ENCODE measurements around the gene HELZ2.
"Not testable (repeated sequence)": the region's sequence is repeated elsewhere in the genome, so short reads cannot be mapped to it uniquely, and the experiment has no call there.

The HELZ2 gene

DNA sequence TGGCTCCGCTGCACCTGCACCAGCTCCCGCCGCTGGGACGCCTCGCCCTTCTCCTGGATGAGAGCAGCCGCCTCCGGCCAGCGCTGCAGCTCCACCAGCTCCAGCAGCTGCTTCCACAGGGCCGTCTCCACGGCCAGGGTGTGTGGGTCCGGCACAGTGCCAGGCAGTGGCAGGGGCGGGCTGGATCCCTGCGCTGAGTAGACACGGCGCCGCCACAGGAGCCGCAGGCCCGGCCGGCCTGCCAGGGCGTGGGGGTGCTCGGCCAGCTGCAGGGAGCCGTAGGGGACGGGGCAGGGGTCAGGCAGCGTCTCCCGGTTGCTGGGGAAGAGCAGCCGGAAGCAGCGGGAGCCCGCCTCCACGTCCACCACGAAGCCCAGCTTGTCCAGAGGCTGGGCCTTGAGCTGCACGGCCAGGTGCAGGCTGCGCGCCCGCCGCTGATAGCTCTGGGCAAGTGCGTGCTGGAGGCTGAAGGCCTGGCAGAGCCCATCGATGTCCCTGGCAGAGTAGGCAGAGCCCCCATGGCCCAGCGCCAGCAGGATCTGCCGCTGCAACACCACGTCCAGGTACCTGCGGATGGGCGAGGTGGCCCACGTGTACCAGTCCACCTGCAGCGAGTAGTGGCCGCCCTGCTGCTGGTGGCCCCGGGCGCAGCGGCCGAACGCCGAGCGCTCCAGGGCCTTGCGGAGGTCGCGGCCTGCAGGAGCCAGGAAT is 10.7 kb downstream of the HELZ2 start:
- DNase-seq, result no peak

DNA sequence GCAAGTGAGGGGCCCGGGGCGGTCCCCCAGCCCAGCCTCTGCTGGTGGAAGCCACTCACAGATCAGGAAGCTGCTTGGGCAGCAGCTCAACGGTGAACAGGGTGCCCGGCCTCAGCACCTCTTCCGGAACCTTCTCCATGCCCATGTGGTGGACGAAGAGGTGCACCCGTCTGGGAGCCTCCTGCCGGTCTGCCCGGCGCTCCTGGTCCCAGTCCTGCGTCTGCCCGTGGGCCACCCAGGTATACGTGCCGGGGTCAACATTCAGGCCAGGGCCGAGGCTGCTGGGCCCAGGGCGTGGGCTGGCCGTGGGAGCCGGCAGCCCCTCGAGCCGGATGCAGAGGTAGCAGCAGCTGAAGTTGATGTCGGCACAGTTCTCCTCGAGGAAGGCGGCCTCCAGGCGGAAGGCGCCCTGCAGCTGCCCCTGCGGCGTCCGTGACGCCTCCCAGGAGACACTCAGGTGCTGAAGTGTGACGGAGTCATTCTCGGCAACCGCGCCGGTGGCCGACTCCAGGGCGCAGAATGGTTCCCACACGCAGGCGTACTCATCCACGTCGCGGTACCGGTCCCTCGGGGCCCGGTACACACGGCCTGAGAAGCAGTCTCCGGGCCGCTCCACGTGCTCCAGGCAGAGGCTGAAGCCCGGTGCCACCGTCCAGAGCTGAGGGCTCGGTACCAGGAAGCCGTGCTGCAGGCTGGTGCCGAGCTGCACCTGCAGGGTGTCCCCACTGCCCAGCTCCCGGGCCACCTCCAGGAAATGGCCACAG is 11.4 kb downstream of the HELZ2 start:
- no peak for DNase-seq

DNA sequence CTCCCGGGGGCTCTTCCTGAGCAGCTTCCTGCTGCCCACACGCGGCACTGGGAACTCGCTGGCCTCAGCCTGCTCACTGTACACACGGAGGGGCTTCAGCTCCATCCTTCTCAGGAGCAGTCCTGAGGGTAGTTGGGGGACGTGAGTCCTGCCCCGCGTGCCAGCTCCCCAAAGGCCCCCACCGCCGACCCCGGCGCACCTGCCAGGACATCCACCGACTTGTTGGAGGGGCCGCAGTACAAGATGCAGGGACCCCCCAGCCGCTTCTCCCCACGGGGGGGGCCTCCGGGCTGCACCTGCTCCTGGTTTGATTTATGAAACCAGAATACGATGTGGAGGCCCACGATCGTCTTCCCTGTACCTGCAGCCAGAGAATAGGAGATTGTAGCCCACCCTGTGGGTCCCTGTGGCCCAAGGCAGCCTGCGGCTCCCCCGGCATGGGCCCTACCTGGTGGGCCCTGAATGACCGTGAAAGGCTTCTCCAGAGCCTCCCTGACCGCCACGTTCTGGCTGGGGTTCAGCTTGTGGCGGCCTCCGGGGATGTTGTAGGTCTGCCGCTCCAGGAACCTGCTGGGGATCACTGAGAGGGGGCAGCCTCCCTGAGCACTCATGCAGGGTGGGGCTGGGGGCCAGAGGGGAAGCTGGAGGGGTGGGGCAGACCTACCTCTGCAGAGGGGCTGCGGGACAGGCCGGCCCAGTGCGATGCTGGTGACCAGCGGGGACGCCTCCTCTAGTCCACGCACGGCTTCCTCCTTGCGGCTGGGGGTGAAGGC is 12.2 kb downstream of the HELZ2 start:
- no peak for DNase-seq

DNA sequence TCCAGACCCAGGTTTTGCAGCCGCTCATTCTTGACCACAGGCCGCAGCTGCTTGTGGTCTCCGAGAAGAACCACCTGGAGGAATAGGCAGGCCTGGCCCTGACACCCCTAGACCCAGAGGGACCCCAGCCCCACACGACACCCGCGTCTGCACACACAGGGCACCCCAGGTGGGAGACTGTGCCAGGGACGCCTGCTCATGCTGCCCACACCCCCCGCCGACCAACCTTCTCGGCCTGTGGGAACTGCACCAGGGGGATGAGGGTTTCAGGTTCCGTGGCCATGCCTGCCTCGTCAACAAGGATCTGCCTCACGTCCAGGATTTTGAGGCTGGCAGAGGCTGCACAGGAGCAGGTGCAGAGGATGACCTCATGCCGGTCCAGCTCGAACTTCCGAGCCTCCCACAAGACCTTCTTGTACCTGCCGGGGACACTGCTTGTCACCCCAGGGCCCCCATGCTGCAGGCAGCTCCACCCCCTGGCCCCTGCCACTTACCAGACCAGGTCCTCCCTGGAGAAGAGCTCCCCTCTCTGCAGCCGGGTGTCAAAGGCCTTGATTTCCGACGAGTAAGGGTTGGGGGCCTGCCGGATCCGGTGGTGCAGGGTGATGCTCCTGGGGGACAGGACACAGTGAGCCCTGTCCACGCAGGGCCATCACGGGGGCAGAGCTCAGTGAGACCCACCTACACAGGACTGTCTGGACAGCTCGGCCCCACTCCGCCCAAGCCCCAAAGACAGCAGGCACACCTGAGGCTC is 13.0 kb downstream of the HELZ2 start:
- DNase-seq, result no peak

GRCh38 chr20:63560333-63560805 is 13.7 kb downstream of the HELZ2 start:
- DNase-seq, result no peak

DNA sequence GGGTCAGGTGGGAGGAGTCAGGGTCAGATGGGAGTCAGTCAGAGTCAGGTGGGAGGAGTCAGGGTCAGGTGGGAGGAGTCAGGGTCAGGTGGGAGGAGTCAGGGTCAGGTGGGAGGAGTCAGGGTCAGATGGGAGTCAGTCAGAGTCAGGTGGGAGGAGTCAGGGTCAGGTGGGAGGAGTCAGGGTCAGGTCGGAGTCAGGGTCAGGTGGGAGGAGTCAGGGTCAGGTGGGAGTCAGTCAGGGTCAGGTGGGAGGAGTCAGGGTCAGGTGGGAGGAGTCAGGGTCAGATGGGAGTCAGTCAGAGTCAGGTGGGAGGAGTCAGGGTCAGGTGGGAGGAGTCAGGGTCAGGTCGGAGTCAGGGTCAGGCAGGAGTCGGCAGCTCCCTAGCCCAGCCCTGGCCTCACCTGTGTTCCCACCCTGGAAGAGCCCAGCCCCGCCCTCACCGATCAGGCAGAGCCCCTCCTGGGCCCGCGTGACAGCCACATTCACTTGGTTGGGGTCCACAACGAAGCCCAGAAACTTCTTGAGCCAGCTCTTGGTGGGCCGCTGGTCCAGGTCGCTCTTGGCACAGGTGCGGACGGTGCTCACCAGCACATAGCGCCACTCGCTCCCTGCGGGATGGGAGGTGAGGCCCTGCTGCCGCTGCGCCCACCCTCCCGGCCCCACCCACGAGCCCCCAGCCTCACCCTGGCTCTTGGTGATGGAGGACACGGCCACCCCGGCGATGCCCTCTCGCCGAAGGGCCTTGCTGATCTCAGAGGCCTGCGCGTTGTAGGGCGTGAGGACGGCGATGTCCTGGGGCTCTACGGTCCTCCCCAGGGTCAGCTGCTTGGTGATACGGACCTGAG is 14.3 kb downstream of the HELZ2 start:
- not testable (repeated sequence) for DNase-seq

DNA sequence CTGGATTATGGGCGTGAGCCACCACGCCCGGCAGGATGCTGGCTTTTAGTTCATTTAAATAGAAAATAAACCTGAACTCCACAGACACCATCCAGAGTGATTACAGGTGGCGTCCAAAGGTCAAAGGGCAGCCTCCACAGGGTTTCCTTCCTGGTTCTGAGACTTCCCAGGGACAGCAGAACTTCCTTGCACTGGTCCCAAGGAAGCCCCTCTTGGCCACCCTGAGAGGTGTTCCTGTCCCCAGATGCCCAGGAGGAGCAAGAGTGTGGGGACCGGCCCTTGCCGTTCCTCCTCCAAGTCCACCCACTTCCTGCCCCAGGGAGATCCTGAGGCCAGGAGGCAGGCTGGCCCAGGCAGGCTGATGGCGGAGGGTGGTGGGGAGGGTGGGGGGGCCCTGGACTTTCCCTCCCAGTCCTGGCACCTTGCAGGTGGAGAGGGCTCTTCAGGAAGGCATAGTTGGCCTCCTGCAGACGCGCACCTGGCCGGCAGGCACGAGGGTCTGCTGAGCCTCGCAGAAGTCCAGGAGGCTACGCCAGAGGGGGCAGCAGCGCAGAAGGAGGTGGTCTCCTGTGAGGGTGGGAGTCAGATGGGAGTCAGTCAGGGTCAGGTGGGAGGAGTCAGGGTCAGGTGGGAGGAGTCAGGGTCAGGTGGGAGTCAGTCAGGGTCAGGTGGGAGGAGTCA is 15.1 kb downstream of the HELZ2 start:
- DNase-seq, result no peak

DNA sequence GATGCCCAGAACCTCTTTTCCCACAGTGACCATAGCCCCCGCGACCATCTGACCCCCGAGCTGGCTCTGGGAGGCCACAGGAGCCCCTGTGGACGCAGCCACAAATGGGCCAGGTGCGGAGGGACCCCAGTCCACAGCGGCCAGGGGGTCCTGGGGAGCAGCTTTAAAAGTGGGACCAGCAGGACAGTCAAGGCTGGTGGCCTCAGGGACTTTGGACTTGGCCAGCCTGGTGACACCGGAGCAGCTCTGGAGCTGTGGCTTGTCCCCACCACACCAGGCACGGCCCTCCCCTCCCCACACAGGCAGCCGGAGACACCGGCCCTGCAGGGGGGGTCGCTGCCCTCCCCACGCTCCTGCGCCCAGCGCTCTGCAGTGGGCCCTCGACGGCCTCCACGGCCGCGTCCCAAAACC is 16.6 kb downstream of the HELZ2 start:
- no peak for DNase-seq

GRCh38 chr20:63556873-63557478 is 17.1 kb downstream of the HELZ2 start:
- DNase-seq, result no peak

DNA sequence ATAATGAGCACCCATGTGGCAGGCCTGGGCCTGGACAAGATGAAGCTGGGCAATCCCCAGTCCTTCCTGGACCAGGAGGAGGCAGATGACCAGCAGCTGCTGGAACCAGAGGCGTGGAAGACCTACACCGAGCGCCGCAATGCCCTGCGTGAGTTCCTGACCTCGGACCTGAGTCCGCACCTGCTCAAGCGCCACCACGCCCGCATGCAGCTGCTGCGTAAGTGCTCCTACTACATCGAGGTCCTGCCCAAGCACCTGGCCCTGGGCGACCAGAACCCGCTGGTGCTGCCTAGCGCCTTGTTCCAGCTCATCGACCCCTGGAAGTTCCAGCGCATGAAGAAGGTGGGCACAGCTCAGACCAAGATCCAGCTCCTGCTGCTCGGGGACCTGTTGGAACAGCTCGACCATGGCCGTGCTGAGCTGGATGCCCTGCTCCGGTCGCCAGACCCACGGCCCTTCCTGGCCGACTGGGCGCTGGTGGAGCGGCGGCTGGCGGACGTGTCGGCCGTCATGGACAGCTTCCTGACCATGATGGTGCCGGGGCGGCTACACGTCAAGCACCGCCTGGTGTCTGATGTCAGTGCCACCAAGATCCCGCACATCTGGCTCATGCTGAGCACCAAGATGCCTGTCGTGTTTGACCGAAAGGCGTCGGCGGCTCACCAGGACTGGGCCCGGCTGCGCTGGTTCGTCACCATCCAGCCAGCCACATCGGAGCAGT is 18.2 kb downstream of the HELZ2 start:
- no peak for DNase-seq

GRCh38 chr20:63554361-63555278 is 19.4 kb downstream of the HELZ2 start:
- no peak for DNase-seq

GRCh38 chr20:63553933-63554290 is 20.1 kb downstream of the HELZ2 start, which contains the start of gene FNDC11:
FNDC11 (plus strand) TSS chr20:63554159; CDS start chr20:63555664, 1,505 bp downstream.
- DNase-seq, result no peak

- DNase-seq, result peak; percentile 82
Measured at GRCh38 chr20:63553251-63553932, 20.6 kb downstream of the HELZ2 start.

- peak; percentile 24 for DNase-seq
Measured at GRCh38 chr20:63552481-63553249, 21.4 kb downstream of the HELZ2 start.

- no peak for DNase-seq
Measured at GRCh38 chr20:63551068-63551467, 23.0 kb downstream of the HELZ2 start.

- no peak for DNase-seq
Measured at GRCh38 chr20:63549679-63550282, 24.3 kb downstream of the HELZ2 start.

DNA sequence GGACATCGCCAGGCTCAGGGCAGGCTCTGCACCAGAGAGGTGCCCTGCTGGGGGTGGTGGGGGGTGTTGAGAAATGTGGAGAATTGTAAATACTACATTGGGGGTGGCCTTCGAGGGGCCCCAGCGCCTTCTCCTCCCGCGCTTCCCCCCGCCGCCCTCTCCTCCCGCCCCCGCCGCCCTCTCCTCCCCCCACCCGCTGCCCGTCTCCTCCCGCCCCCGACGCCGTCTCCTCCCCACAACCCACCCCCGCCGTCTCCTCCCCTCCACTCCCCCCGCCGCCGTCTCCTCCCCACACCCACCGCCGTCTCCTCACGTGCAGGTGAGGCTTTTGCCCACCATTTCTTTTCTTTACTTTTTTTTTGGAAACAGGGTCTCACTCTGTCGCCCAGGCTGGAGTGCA is 25.0 kb downstream of the HELZ2 start:
- no peak for DNase-seq

Measured in activated CD4-positive, alpha-beta T cell treated with anti-CD3 and anti-CD28 coated beads, Interleukin-2, amount 50 U/mL, for 16 hours (primary cell).